Sigmoid colon (tissue), 7 donors: ENCODE results near the gene CAMTA1. TPM values are rescaled to one million over a fixed set of nuclear protein-coding genes. Genes with fewer than 3 reads are reported as not detected.

Source experiments
- DNase-seq: peaks from one replicate; pipeline ENCODE4 v3.0.0-alpha.2; 2019
- H3K27ac ChIP-seq, 4 donors: fragments of 200-600 bp; sonication (generic); one replicate each; pipeline ENCODE4 v1.5.1; 2016 to 2019; ENCODE audit warnings: mild to moderate bottlenecking in 1 of 4
- H3K27me3 ChIP-seq, 3 donors: fragments of 200-600 bp; sonication (generic); one replicate each; pipeline ENCODE4 v1.5.1; 2019; ENCODE audit warnings: mild to moderate bottlenecking in 1 of 3
- H3K36me3 ChIP-seq, 4 donors: fragments of 200-600 bp; sonication (generic); one replicate each; pipeline ENCODE4 v1.5.1; 2016 to 2019
- H3K4me1 ChIP-seq, 4 donors: fragments of 200-600 bp; sonication (generic); one replicate each; pipeline ENCODE4 v1.5.1; 2017 to 2019
- H3K4me3 ChIP-seq, 4 donors: fragments of 200-600 bp; sonication (generic); one replicate each; pipeline ENCODE4 v1.5.1; 2017 to 2019; ENCODE audit warnings: mild to moderate bottlenecking in 2 of 4, moderate library complexity in 1 of 4
- H3K9me3 ChIP-seq, 4 donors: fragments of 200-600 bp in 3 of 4; sonication (generic) in 3 of 4; one replicate each; pipeline versions ENCODE4 v1.5.1 to v1.6.1; 2013 to 2019
- CTCF ChIP-seq, 4 experiments: fragments of 450-650 bp in 3 of 4; fragments of 200-600 bp in 1 of 4; IDR thresholded peaks; one replicate each; pipeline ENCODE4 v1.5.1; 2016 to 2019; ENCODE audit warnings: antibody characterized with exemption in 4 of 4, mild to moderate bottlenecking in 3 of 4, moderate library complexity in 2 of 4
- EP300 ChIP-seq, 4 donors: sonication (generic); formaldehyde crosslinking; IDR thresholded peaks; one replicate each; pipeline ENCODE4 v1.6.1; 2017; ENCODE audit warnings: antibody characterized with exemption in 4 of 4
- POLR2A ChIP-seq, 2 donors: fragments of 450-650 bp; IDR thresholded peaks; one replicate each; pipeline ENCODE4 v1.6.1; 2016; ENCODE audit warnings: antibody characterized with exemption in 2 of 2, mild to moderate bottlenecking in 2 of 2, moderate library complexity in 2 of 2
- POLR2AphosphoS5 ChIP-seq, 4 donors: sonication (generic); formaldehyde crosslinking; IDR thresholded peaks; one replicate each; pipeline ENCODE4 v1.6.1; 2017; ENCODE audit warnings: antibody characterized with exemption in 4 of 4
- whole genome bisulfite sequencing, 2 donors: extraction: QIAGEN DNeasy Blood & Tissue Kit; methylation state at CpG; one replicate each; pipeline ENCODE4 v1.1.7; 2013; 5-methylcytosine and 5-hydroxymethylcytosine counted together
- intact Hi-C: fragments of 100-400 bp; cut with DNase I; formaldehyde crosslinking; loops from one replicate; pipeline ENCODE4 v1.15.1; 2023
- polyA plus RNA-seq, 3 donors: library from polyadenylated mRNA; stranded (reverse); fragments of 200-250 nt; gene quantifications; one replicate each; pipeline ENCODE4 v1.2.3, GENCODE V29; 2013
- total RNA-seq, 4 donors: library from RNA; depleted of rRNA; stranded (reverse); fragments of >200 nt; gene quantifications; one replicate each; pipeline ENCODE4 v1.1.0, GENCODE V29; 2016
- donor health status: healthy with polysubstance abuse.
- donor health status: Bipolar disorder and iron deficiency.
- donor health status: healthy.

The CAMTA1 gene
- total and polyA plus RNA-seq, 7 donors, result 97.9 to 196 (median 177) TPM

- intact Hi-C loops, result no loop called here
- no peak for TF ChIP-seq CTCF (IDR thresholded peaks at IDR 0.05)
- TF ChIP-seq POLR2AphosphoS5 (IDR thresholded peaks at IDR 0.05), result no peak
- no peak for TF ChIP-seq POLR2A (IDR thresholded peaks at IDR 0.05)
- no peak for TF ChIP-seq EP300 (IDR thresholded peaks at IDR 0.05)
- H3K27ac ChIP-seq, result no peak overlapping the region
- H3K36me3 ChIP-seq, result no peaks in the 10 kb centered on the region
- no peak for DNase-seq
- 86 to 89% methylated on average over 15 of the region's 15 CpGs for WGBS, 2 donors
- H3K27me3 ChIP-seq, result no peaks in the 10 kb centered on the region
- H3K4me1 ChIP-seq, result no peaks in the 10 kb centered on the region
- no peak overlapping the region for H3K4me3 ChIP-seq
- no peaks in the 10 kb centered on the region for H3K9me3 ChIP-seq
These were observed 647.0 kb downstream of the CAMTA1 start for GRCh38 chr1:7432102-7432899.

DNA sequence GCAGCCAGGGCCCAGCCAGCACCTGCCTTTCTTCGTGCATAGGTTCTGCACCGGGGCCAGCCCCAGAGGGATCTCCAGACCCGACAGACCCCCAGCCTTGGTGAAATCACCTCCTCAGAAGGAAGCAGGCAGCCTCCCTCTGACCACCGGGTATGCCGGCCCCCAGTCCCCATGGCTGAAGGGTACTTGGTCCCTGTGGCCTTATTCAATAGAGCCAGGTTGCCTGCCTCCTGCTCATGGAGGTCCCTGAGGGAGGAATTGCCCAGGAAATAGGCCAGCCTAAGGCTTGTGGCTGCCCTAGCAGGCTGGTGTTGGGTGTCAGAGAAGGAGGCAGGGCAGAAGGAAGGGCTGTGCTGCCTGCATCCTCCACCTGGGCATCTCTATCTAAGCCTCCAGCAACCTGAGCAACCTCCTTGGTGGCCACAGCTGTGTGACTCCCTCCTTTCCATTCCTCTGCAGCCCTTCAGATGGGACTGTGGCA is 647.7 kb downstream of the CAMTA1 start:
- intact Hi-C loops, result no loop called here
- WGBS, 2 donors, result 80 to 87% methylated on average over 5 of the region's 5 CpGs
- Histone ChIP-seq H3K4me3 (no peak overlapping the region), H3K27ac (no peak overlapping the region), H3K27me3 (no peaks in the 10 kb centered on the region), H3K36me3 (no peaks in the 10 kb centered on the region), H3K4me1 (no peaks in the 10 kb centered on the region), H3K9me3 (no peaks in the 10 kb centered on the region)
- TF ChIP-seq POLR2AphosphoS5 (IDR thresholded peaks at IDR 0.05), result no peak
- no peak for TF ChIP-seq POLR2A (IDR thresholded peaks at IDR 0.05)
- no peak for TF ChIP-seq CTCF (IDR thresholded peaks at IDR 0.05)
- no peak for DNase-seq

- Histone ChIP-seq H3K9me3 (no peaks in the 10 kb centered on the region), H3K4me3 (no peak overlapping the region), H3K27ac (no peak overlapping the region), H3K36me3 (no peaks in the 10 kb centered on the region), H3K4me1 (no peaks in the 10 kb centered on the region), H3K27me3 (no peaks in the 10 kb centered on the region)
- WGBS, 2 donors, result 95 to 96% methylated on average over 5 of the region's 5 CpGs
- no peak for TF ChIP-seq EP300 (IDR thresholded peaks at IDR 0.05)
- no peak for TF ChIP-seq POLR2A (IDR thresholded peaks at IDR 0.05)
- TF ChIP-seq CTCF (IDR thresholded peaks at IDR 0.05), result no peak
- no peak for TF ChIP-seq POLR2AphosphoS5 (IDR thresholded peaks at IDR 0.05)
- DNase-seq, result no peak
- intact Hi-C loops, result no loop called here
These were observed 649.3 kb downstream of the CAMTA1 start for GRCh38 chr1:7434566-7434965.

- Histone ChIP-seq H3K36me3 (no peaks in the 10 kb centered on the region), H3K9me3 (no peaks in the 10 kb centered on the region), H3K4me3 (no peak overlapping the region), H3K4me1 (no peaks in the 10 kb centered on the region), H3K27me3 (no peaks in the 10 kb centered on the region), H3K27ac (no peak overlapping the region)
- 91 to 93% methylated on average over 14 of the region's 14 CpGs for WGBS, 2 donors
- intact Hi-C loops, result no loop called here
- TF ChIP-seq CTCF (IDR thresholded peaks at IDR 0.05) (no peak), POLR2A (IDR thresholded peaks at IDR 0.05) (no peak), POLR2AphosphoS5 (IDR thresholded peaks at IDR 0.05) (no peak), EP300 (IDR thresholded peaks at IDR 0.05) (no peak)
- DNase-seq, result no peak
These were observed 650.2 kb downstream of the CAMTA1 start for GRCh38 chr1:7435276-7436055.
